Cerebellar cortex (tissue), 1 donor: ENCODE measurements around the gene SKA3.
"Not testable (repeated sequence)": the region's sequence is repeated elsewhere in the genome, so short reads cannot be mapped to it uniquely, and the experiment has no call there.

ENCODE experiments used
- DNase-seq: peaks from one replicate; pipeline ENCODE4 v3.0.0-alpha.2; 2015; ENCODE audit warnings: low spot score

SKA3 gene

GRCh38 chr13:21176215-21176981, at the start of gene SKA3, which contains the start of gene MRPL57:
TSS of gene SKA3 (minus strand) at chr13:21176552. CDS start at chr13:21176477, 75 bp downstream.
TSS of gene MRPL57 (plus strand) at chr13:21176658. CDS start at chr13:21176917, 259 bp downstream.
- DNase-seq: peak; percentile 91

GRCh38 chr13:21225082-21225481, 48.7 kb upstream of the SKA3 start:
- no peak for DNase-seq

GRCh38 chr13:21221268-21221667, 44.9 kb upstream of the SKA3 start:
- DNase-seq: no peak

- DNase-seq: not testable (repeated sequence)
Measured at GRCh38 chr13:21219716-21220115, 43.4 kb upstream of the SKA3 start.

- DNase-seq: no peak
Measured at GRCh38 chr13:21219036-21219381, 42.7 kb upstream of the SKA3 start.

- no peak for DNase-seq
Measured at GRCh38 chr13:21218351-21219035, 42.1 kb upstream of the SKA3 start.

- DNase-seq: no peak
Measured at GRCh38 chr13:21216332-21216731, 40.0 kb upstream of the SKA3 start.

GRCh38 chr13:21215419-21215818, 39.1 kb upstream of the SKA3 start:
- not testable (repeated sequence) for DNase-seq

GRCh38 chr13:21212138-21212775, 35.9 kb upstream of the SKA3 start:
- DNase-seq: no peak

GRCh38 chr13:21208652-21209154, 32.4 kb upstream of the SKA3 start:
- DNase-seq: no peak

GRCh38 chr13:21202767-21203531, 26.6 kb upstream of the SKA3 start:
- no peak for DNase-seq

- DNase-seq: not testable (repeated sequence)
Measured at GRCh38 chr13:21201456-21202190, 25.3 kb upstream of the SKA3 start.

- DNase-seq: peak; percentile 48
Measured at GRCh38 chr13:21198391-21198790, 22.0 kb upstream of the SKA3 start.

- DNase-seq: not testable (repeated sequence)
Measured at GRCh38 chr13:21197606-21198225, 21.4 kb upstream of the SKA3 start.

- DNase-seq: not testable (repeated sequence)
Measured at GRCh38 chr13:21194756-21195155, 18.4 kb upstream of the SKA3 start.

- not testable (repeated sequence) for DNase-seq
Measured at GRCh38 chr13:21186410-21186809, 10.1 kb upstream of the SKA3 start.

- DNase-seq: no peak
Measured at GRCh38 chr13:21181671-21182070, 5.3 kb upstream of the SKA3 start.

- DNase-seq: no peak
Measured at GRCh38 chr13:21176982-21177284, 581 bp upstream of the SKA3 start.

- DNase-seq: peak; percentile 28
Measured at GRCh38 chr13:21175656-21176214, 617 bp downstream of the SKA3 start.

GRCh38 chr13:21173767-21174166, 2.6 kb downstream of the SKA3 start:
- DNase-seq: not testable (repeated sequence)

- no peak for DNase-seq
Measured at GRCh38 chr13:21171420-21171819, 4.9 kb downstream of the SKA3 start.
